CD4-positive, alpha-beta T cell treated with Interferon alpha-2 for 1 hour (primary cell): ENCODE measurements around the gene CDH2.

ENCODE experiments used
- DNase-seq, 2 donors: peaks; one replicate each; pipeline ENCODE4 v3.0.0-alpha.2; 2020 to 2022

CDH2 gene

DNA sequence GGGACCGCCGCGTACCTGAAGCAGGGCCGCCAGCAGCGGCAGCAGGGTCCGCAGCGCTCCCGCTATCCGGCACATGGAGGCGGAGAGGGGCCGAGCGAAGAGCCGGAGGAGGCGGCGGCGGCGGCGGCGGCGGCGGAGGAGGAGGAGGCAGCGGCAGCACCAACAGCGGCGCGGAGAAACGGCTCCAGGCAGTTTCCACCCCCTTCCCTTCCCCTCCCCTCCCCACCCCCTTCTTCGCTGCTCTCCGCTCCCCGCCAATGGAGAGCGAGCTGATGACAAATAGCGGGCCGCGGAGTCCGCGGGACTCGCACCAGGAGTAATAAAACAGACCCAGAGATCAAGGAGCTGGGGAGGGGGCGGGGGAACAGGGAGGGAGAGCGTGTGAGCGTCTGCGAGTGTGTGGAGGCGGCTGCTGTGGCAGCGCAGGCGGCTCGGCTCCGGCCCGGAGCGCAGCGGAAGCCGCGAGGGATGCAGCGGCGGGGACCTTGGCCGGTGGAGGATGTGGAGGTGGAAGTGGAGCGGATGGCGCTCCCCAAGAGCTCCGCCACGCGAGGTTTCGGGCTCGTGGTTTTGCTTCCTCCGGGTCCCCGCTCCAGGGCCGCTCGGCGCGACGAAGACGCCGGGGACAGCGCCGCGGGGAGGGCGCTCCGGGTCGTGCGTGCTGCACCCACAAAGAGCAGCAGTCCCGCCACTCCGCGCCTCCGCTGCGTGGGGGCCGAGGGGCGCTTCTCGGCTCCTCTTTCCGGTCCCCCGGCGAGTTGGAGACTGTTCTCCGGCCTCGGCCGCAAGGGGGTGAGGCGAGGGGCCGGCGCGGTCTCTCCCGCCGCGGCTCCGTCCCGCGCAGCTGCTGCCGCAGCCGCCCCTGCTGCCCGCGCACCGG, at the start of gene CDH2:
Gene CDH2 (minus strand): TSS at position 183 of the 880 bp plus-strand sequence. CDS start 108 bp downstream, at position 75.
- DNase-seq, result no peak

GRCh38 chr18:28212060-28212459, 35.1 kb upstream of the CDH2 start:
- no peak for DNase-seq

DNA sequence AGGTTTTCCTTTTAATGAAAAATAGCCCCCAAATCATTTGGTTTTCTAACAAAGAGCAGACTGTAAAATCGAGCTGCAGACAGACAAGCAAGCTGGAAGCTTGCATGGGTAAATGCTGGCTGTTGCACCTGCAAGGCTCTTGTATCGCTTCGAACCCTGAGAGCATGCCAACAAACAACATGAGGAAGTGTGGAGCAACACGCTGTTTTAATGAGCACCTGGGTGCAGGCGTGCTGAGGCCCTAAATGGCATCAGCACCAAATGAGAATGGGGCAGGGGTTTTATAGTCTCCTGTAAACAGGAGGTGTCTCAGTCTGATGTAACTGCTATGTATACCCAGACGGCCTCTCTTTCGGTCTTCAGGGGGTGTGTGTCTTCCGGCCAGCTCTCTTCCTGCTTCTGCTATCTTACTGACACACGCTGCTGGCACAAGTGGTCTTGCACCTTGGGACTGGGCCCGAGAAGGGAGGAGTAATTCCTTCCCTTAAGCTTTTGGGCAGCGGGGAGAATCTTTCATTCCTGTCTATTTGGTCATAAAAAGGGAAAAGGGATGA, 31.9 kb upstream of the CDH2 start:
- DNase-seq, result no peak

DNA sequence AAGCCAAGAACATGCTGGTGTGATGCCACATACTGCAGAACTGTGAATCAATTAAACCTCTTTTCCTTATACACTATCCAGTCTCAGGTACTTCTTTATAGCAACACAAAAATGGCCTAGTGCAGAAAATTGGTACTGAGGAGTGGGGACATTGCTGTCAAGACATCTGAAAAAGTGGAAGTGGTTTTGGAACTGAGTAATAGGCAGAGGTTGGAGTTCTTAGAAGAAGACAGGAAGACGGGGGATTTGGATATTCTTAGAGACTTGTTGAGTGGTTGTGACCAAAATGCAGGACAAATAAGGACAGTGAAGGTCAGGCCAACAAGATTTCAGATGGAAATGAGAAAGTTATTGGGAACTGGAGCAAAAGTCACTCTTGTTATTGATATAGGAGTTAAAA, 31.3 kb upstream of the CDH2 start:
- DNase-seq, result no peak

DNA sequence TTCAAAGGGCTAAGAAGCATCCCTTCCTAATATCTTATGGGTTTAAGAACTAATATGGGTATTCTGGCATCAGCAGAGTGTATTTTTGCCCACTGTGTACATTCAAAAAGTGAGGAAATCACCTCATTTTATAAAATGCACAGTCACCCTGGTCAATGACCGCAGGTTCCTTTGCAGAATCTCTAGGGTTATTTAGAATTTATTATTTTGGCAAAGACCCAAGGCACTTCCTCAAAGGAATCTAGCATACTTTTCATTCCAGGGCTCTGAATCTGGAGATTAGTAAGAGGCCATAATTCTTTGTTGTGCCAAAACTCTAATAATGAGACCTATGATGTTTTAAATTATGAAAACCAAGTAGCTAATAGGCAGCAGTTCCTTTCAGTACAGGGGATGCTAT, 27.2 kb upstream of the CDH2 start:
- DNase-seq, result no peak

GRCh38 chr18:28201056-28201455, 24.1 kb upstream of the CDH2 start:
- DNase-seq, result no peak

DNA sequence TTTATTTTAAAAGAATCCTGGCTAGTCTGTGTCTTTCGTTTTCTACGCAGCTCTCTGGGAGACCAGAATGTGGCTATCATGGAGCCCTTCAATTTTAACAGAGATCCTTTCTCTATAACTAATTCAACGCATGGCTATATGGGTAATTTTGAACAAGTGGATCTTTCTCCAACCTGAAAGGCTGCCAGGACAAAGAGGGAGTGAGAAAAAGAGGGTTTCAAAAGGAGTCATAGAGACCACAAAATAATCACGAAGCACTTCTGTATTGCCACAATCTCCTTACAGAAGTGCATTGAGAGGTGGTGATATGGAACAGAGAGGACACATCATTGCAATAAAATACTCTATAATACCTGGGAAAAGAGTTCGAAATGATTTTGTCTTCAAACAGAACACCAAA, 21.7 kb upstream of the CDH2 start:
- DNase-seq, result no peak

- DNase-seq, result no peak
These were observed 16.3 kb upstream of the CDH2 start for GRCh38 chr18:28193177-28193778.

DNA sequence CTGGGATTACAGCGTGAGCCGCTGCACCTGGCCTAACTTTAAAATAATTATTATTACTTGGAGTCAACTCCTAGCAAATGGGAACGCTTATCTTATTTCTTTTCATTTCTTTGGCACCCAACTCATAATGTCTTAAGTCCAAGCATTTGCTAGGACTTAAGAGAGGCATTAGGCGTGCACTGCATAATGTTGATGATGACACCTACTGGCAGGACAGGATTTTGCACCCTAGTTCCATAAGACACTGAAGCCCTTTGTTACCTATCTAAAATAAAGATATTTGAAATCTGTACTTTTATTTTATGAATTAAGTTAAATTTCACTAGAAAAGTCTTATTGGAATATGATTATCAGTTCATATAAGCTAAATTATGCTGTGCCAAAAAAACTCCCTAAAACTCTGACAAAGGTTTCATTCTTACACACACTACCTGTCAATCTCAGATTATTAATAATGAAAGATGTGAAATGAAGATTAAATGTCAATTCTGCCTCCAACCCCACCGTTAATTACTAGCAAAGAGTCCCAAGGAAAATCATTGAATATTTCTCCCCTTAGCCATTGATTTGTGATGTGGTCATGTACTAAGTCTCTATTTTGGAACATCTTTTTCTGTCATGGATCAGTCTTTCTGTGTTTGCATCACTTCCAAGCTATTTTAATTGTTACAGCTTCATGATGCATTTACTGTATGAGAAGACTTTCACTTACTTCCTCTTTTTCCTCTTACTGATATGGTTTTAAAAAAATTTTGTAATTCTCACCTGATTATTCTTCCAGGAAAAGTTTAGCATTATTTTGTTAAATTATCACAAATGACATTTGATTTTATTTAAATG, 12.7 kb upstream of the CDH2 start:
- no peak for DNase-seq

GRCh38 chr18:28185121-28185520, 8.2 kb upstream of the CDH2 start:
- no peak for DNase-seq

DNA sequence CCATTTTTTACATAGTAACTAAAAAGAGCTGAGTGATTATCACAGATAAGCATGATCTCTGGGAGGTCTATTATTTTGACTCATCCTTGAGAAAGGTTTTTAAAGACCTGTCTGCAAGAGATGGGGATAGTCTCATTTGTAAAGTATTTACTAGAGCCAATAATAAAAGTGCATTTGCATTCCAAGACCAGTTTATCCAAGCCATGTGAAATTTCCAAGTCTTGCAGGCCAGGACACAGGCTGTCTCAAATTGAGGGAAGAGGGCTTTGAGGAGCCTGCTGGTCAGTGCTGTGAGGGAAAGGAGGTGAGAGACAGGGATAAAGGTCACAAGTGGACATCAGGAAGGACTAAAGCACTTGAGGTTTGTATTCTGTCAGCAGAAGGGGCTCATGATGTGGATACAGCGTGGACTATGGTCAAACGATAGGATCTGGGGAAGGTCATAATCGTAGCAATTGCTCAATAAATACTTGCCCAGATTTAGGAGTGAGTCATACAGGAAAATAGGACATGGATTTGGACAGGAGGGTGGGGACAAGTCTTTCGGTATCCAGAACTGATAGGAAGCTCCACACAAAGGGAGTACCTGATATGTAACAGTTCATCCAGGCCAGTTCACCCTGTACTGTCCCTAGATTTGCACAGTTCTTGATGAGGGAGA, 6.6 kb upstream of the CDH2 start:
- no peak for DNase-seq

- no peak for DNase-seq
These were observed 4.7 kb upstream of the CDH2 start for GRCh38 chr18:28181616-28182015.

- no peak for DNase-seq
These were observed 1.8 kb upstream of the CDH2 start for GRCh38 chr18:28178720-28179119.

- DNase-seq, result no peak
These were observed 1.1 kb upstream of the CDH2 start for GRCh38 chr18:28177828-28178635.

DNA sequence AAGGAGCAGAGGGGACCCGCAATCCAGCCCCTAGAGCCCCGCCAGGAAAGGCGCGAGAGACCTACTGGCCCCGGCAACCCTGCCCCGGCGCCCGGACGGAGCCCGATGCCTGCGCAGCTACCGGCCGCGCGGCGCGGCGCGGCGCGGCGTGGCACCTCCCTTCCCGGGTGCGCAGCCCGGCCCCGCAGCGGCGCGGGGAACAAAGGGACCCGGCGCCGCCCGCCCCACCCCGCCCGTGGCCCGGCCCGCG, 307 bp downstream of the CDH2 start:
- no peak for DNase-seq

DNA sequence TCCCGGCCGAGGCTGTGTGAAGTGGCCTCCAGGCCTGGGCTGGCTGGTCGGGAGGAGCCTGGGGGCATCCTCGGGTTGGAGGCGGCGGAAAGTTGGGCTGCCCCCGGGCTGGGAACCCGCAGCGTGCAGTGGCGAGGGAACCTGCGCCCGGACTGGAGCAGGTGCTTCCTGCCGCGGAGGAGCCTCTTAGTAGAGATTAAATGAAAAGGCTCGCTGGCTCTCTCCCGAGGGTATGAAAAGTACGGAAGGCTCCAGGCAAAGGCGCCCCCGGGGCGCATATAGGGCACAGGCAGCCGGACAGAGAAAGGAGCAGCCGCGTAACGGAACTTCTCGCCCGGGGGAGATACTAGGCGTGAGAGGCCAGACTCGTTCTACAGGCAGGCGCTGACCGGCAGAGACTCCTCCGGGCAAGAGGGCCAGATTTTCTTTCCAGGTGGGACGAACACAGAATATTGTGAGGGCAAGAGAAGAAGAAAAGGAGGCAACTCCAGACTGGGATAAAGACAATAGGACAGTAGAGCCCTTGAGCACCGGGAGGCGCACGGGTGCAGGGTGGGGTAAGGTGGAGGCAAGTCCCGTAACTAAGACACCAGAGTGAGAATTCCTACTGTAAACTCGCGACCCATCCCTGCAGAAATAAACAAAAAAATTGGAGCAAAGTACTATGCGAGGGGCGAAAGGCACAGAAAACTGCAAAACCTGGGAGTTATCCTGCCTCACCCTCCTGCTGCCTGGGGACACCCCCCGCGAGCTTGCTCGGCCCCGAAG, 816 bp downstream of the CDH2 start:
- no peak for DNase-seq

GRCh38 chr18:28175150-28175929, 1.6 kb downstream of the CDH2 start:
- no peak for DNase-seq

DNA sequence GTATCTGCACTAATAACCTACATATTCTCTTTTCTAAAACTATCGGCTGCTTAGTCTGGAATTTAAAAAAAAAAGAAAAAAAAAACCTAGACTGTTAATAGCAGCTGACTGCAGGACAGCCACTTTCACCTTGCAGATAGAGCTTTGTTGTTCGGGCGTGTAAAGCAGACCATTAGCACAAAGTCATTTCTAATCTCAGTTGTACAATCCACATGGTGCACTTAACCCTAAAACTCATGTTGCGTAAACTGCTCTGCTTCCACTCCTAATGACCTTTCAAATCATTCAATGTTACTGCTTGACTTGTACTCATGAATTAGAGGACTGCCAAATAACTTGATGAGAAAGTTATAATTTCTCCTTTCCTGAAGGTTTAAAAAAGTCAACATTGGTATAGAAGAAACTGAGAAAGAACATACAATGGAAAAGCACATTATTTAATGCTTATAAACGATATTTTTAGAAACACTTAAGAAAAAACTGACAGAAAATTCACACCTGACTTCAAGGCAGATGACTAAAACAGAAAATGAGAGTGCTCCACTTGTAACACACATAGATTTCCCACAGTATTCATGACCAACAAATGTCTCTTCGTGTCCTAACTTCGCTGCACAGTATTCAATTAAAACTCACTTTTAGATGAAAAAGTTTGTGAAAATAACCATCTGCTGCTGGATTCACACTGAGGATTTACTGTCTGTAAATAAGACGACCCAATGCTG, 2.6 kb downstream of the CDH2 start:
- DNase-seq, result no peak

DNA sequence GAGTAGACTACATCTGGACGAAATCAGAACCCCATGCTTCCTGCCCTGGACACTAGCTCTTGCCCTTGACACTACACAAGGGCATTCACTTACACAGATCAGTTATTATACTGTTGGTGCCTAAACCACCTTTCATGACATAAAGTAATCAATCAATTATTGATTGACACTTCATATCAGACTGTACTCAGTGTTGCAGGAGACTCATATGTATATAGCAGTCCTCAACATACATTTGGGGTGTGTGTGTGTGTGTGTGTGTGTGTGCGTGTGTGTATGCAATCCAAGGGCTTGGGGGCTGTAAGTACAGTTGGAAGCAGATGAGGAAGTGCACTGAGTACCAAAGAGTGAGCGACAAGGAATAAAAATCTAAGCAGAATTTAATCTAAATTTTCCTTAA, 5.1 kb downstream of the CDH2 start:
- no peak for DNase-seq

- no peak for DNase-seq
These were observed 8.2 kb downstream of the CDH2 start for GRCh38 chr18:28168725-28169124.
